Activated CD4-positive, alpha-beta memory T cell treated with anti-CD3 and anti-CD28 coated beads for 36 hours (primary cell): ENCODE measurements around the gene CDKAL1. TPM values are rescaled to one million over a fixed set of nuclear protein-coding genes. Genes with fewer than 3 reads are reported as not detected.
"Not testable (repeated sequence)": the region's sequence is repeated elsewhere in the genome, so short reads cannot be mapped to it uniquely, and the experiment has no call there.

Source experiments
- CTCF ChIA-PET: fragments of 350-600 bp; sonication (Branson Sonifier 250); formaldehyde crosslinking; loops from one replicate; lab custom pipeline; 2021; ENCODE audit warnings: antibody characterized with exemption, inconsistent platforms; lab: Charles Lee
- POLR2A ChIA-PET: fragments of 350-600 bp; sonication (Branson Sonifier 250); formaldehyde crosslinking; loops from one replicate; lab custom pipeline; 2021; ENCODE audit warnings: antibody characterized with exemption; lab: Charles Lee
- DNase-seq: peaks from one replicate; pipeline ENCODE4 v3.0.0-alpha.2; 2020
- H3K27ac Mint-ChIP-seq: one replicate; pipeline ENCODE4 v1.8.0; 2021; ENCODE audit warnings: mixed read lengths
- H3K27me3 Mint-ChIP-seq: one replicate; pipeline ENCODE4 v1.8.0; 2021; ENCODE audit warnings: mixed read lengths
- H3K36me3 Mint-ChIP-seq: one replicate; pipeline ENCODE4 v1.8.0; 2021; ENCODE audit warnings: mixed read lengths
- H3K4me1 Mint-ChIP-seq: one replicate; pipeline ENCODE4 v1.8.0; 2021; ENCODE audit warnings: low read depth, mixed read lengths
- H3K4me3 Mint-ChIP-seq: one replicate; pipeline ENCODE4 v1.8.0; 2021; ENCODE audit warnings: mild to moderate bottlenecking, mixed read lengths
- H3K9me3 Mint-ChIP-seq: one replicate; pipeline ENCODE4 v1.8.0; 2021; ENCODE audit warnings: mixed read lengths
- intact Hi-C: fragments of 100-400 bp; cut with micrococcal nuclease; formaldehyde crosslinking; loops from one replicate; pipeline ENCODE4 v1.15.1; 2023
- total RNA-seq, 2 experiments: library from RNA; stranded (reverse); gene quantifications; one replicate each; pipeline ENCODE4 v1.2.3, GENCODE V29; 2021

Gene CDKAL1
- total RNA-seq, 2 experiments from 2014 or later, result 23.1 to 23.2 TPM

- CTCF ChIA-PET, result no interaction called here
- peaks cover under 1% of the 10 kb centered on the region for H3K9me3 Mint-ChIP-seq
- H3K36me3 Mint-ChIP-seq, result peaks cover 37% of the 10 kb centered on the region
- no peak for DNase-seq
- intact Hi-C loops, result no loop called here
- POLR2A ChIA-PET, result no interaction called here
- no peak overlapping the region for H3K4me3 Mint-ChIP-seq
- H3K27ac Mint-ChIP-seq, result no peak overlapping the region
- H3K27me3 Mint-ChIP-seq, result no peaks in the 10 kb centered on the region
- peaks cover 10% of the 10 kb centered on the region for H3K4me1 Mint-ChIP-seq
These were observed 66.6 kb downstream of the CDKAL1 start for GRCh38 chr6:20600831-20601230.

GRCh38 chr6:20604159-20604558, 69.9 kb downstream of the CDKAL1 start:
- peaks cover 31% of the 10 kb centered on the region for H3K36me3 Mint-ChIP-seq
- DNase-seq, result no peak
- intact Hi-C loops, result no loop called here
- H3K27ac Mint-ChIP-seq, result no peak overlapping the region
- peaks cover 10% of the 10 kb centered on the region for H3K4me1 Mint-ChIP-seq
- ChIA-PET POLR2A (no interaction called here), CTCF (no interaction called here)
- H3K9me3 Mint-ChIP-seq, result peaks cover 3% of the 10 kb centered on the region
- no peak overlapping the region for H3K4me3 Mint-ChIP-seq
- H3K27me3 Mint-ChIP-seq, result no peaks in the 10 kb centered on the region

GRCh38 chr6:20605061-20605460, 70.8 kb downstream of the CDKAL1 start:
- no peak for DNase-seq
- peaks cover 2% of the 10 kb centered on the region for H3K4me1 Mint-ChIP-seq
- CTCF ChIA-PET, result no interaction called here
- no peaks in the 10 kb centered on the region for H3K27me3 Mint-ChIP-seq
- H3K4me3 Mint-ChIP-seq, result no peak overlapping the region
- POLR2A ChIA-PET, result no interaction called here
- H3K27ac Mint-ChIP-seq, result no peak overlapping the region
- peaks cover 33% of the 10 kb centered on the region for H3K36me3 Mint-ChIP-seq
- peaks cover 7% of the 10 kb centered on the region for H3K9me3 Mint-ChIP-seq
- intact Hi-C loops, result no loop called here

- DNase-seq, result no peak
- H3K27me3 Mint-ChIP-seq, result no peaks in the 10 kb centered on the region
- ChIA-PET CTCF (no interaction called here), POLR2A (no interaction called here)
- H3K36me3 Mint-ChIP-seq, result peaks cover 37% of the 10 kb centered on the region
- intact Hi-C loops, result no loop called here
- H3K4me3 Mint-ChIP-seq, result no peak overlapping the region
- H3K4me1 Mint-ChIP-seq, result no peaks in the 10 kb centered on the region
- no peak overlapping the region for H3K27ac Mint-ChIP-seq
- peaks cover 9% of the 10 kb centered on the region for H3K9me3 Mint-ChIP-seq
These were observed 71.3 kb downstream of the CDKAL1 start for GRCh38 chr6:20605581-20605980.

- H3K4me1 Mint-ChIP-seq, result no peaks in the 10 kb centered on the region
These were observed 72.6 kb downstream of the CDKAL1 start for GRCh38 chr6:20606831-20607230.

GRCh38 chr6:20608356-20608755, 74.1 kb downstream of the CDKAL1 start:
- H3K4me1 Mint-ChIP-seq, result no peaks in the 10 kb centered on the region
- CTCF ChIA-PET, result no interaction called here
- intact Hi-C loops, result no loop called here

More at GRCh38 chr6:20606831-20607230, 72.6 kb downstream of the CDKAL1 start:
- H3K9me3 Mint-ChIP-seq, result peaks cover 9% of the 10 kb centered on the region
- CTCF ChIA-PET, result no interaction called here
- POLR2A ChIA-PET, result no interaction called here
- no peak overlapping the region for H3K4me3 Mint-ChIP-seq
- intact Hi-C loops, result no loop called here
- DNase-seq, result no peak
- peaks cover 32% of the 10 kb centered on the region for H3K36me3 Mint-ChIP-seq
- no peaks in the 10 kb centered on the region for H3K27me3 Mint-ChIP-seq
- no peak overlapping the region for H3K27ac Mint-ChIP-seq

GRCh38 chr6:20608905-20609304, 74.6 kb downstream of the CDKAL1 start:
- intact Hi-C loops, result no loop called here
- POLR2A ChIA-PET, result no interaction called here
- Mint-ChIP-seq H3K27ac (no peak overlapping the region), H3K36me3 (peaks cover 25% of the 10 kb centered on the region), H3K9me3 (peaks cover 9% of the 10 kb centered on the region), H3K4me1 (no peaks in the 10 kb centered on the region), H3K4me3 (no peak overlapping the region), H3K27me3 (no peaks in the 10 kb centered on the region)
- CTCF ChIA-PET, result no interaction called here
- no peak for DNase-seq

More at GRCh38 chr6:20608356-20608755, 74.1 kb downstream of the CDKAL1 start:
- peaks cover 25% of the 10 kb centered on the region for H3K36me3 Mint-ChIP-seq
- no peak for DNase-seq
- H3K9me3 Mint-ChIP-seq, result peaks cover 9% of the 10 kb centered on the region
- no peak overlapping the region for H3K27ac Mint-ChIP-seq
- POLR2A ChIA-PET, result no interaction called here
- no peak overlapping the region for H3K4me3 Mint-ChIP-seq
- no peaks in the 10 kb centered on the region for H3K27me3 Mint-ChIP-seq

- POLR2A ChIA-PET, DNase-seq, H3K9me3 Mint-ChIP-seq, H3K4me1 Mint-ChIP-seq, H3K27me3 Mint-ChIP-seq, H3K4me3 Mint-ChIP-seq, H3K27ac Mint-ChIP-seq, intact Hi-C loops: not testable (repeated sequence)
- peaks cover 19% of the 10 kb centered on the region for H3K36me3 Mint-ChIP-seq
- CTCF ChIA-PET, result interaction anchor here (0.6 kb wide), 1 partner anchor 222 kb away, joined by 4 read pairs; no protein-coding TSS in a partner anchor
These were observed 75.7 kb downstream of the CDKAL1 start for GRCh38 chr6:20609924-20610323.

GRCh38 chr6:20610636-20611370, 76.5 kb downstream of the CDKAL1 start:
- Mint-ChIP-seq H3K9me3 (peaks cover 9% of the 10 kb centered on the region), H3K36me3 (peaks cover 19% of the 10 kb centered on the region), H3K27me3 (no peaks in the 10 kb centered on the region), H3K4me3 (no peak overlapping the region), H3K4me1 (no peaks in the 10 kb centered on the region), H3K27ac (no peak overlapping the region)
- intact Hi-C loops, result no loop called here
- ChIA-PET POLR2A (no interaction called here), CTCF (no interaction called here)
- no peak for DNase-seq

GRCh38 chr6:20617537-20617936, 83.3 kb downstream of the CDKAL1 start:
- POLR2A ChIA-PET, H3K9me3 Mint-ChIP-seq: not testable (repeated sequence)

GRCh38 chr6:20620043-20620442, 85.8 kb downstream of the CDKAL1 start:
- no peak overlapping the region for H3K4me3 Mint-ChIP-seq
- no peaks in the 10 kb centered on the region for H3K9me3 Mint-ChIP-seq
- CTCF ChIA-PET, result interaction anchor here (0.7 kb wide), 3 partner anchors 332 to 824 kb away, joined by 3 to 4 read pairs (median 3); no protein-coding TSS in a partner anchor
- intact Hi-C loops, result no loop called here
- DNase-seq, result no peak
- H3K4me1 Mint-ChIP-seq, result peaks cover 11% of the 10 kb centered on the region
- no peaks in the 10 kb centered on the region for H3K27me3 Mint-ChIP-seq
- H3K27ac Mint-ChIP-seq, result no peak overlapping the region
- peaks cover 19% of the 10 kb centered on the region for H3K36me3 Mint-ChIP-seq
- POLR2A ChIA-PET, result no interaction called here

More at GRCh38 chr6:20617537-20617936, 83.3 kb downstream of the CDKAL1 start:
- H3K27me3 Mint-ChIP-seq, H3K4me3 Mint-ChIP-seq, intact Hi-C loops, H3K4me1 Mint-ChIP-seq, DNase-seq, CTCF ChIA-PET, H3K27ac Mint-ChIP-seq: not testable (repeated sequence)
- peaks cover 19% of the 10 kb centered on the region for H3K36me3 Mint-ChIP-seq

- intact Hi-C loops, result no loop called here
- Mint-ChIP-seq H3K27me3 (no peaks in the 10 kb centered on the region), H3K36me3 (peaks cover 13% of the 10 kb centered on the region), H3K4me3 (no peak overlapping the region), H3K27ac (no peak overlapping the region), H3K9me3 (no peaks in the 10 kb centered on the region), H3K4me1 (peaks cover 11% of the 10 kb centered on the region)
- ChIA-PET POLR2A (no interaction called here), CTCF (no interaction called here)
- DNase-seq, result no peak
These were observed 89.5 kb downstream of the CDKAL1 start for GRCh38 chr6:20623761-20624160.

- H3K27me3 Mint-ChIP-seq, result no peaks in the 10 kb centered on the region
- POLR2A ChIA-PET, result no interaction called here
- no peak overlapping the region for H3K4me3 Mint-ChIP-seq
- no peak for DNase-seq
- CTCF ChIA-PET, result no interaction called here
- H3K9me3 Mint-ChIP-seq, result no peaks in the 10 kb centered on the region
- H3K4me1 Mint-ChIP-seq, result peaks cover 19% of the 10 kb centered on the region
- no peak overlapping the region for H3K27ac Mint-ChIP-seq
- H3K36me3 Mint-ChIP-seq, result peaks cover 7% of the 10 kb centered on the region
- intact Hi-C loops, result no loop called here
These were observed 91.9 kb downstream of the CDKAL1 start for GRCh38 chr6:20626165-20626564.
